NCI-H1105 (cell line): ENCODE measurements around the gene PLEKHA7.
A peak's percentile ranks its signal among the peaks of the same experiment; 100 is the strongest.
"Not testable (repeated sequence)": the region's sequence is repeated elsewhere in the genome, so short reads cannot be mapped to it uniquely, and the experiment has no call there.

Experiments used
- DNase-seq: peaks from one replicate; lab custom pipeline; 2025; lab: John Stamatoyannopoulos, UW

The PLEKHA7 gene

DNA sequence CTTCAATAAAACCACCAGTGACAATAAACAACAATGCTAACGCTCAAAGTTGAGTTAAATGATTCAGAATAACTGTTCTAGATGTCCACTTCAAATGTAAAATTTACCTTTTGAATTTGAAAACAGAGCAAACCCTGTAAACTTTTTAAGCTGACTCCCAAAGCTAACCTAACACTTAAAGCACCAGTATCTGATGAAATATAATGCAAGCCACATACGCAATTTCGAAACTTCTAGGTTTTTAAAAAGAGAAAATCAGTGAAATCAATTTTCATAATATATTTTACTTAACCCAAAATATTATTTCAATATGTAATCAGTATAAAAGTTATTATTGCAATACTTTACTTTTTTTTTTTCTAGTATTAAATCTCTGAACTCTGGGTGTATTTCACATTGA is 71.3 kb downstream of the PLEKHA7 start:
- DNase-seq = no peak

DNA sequence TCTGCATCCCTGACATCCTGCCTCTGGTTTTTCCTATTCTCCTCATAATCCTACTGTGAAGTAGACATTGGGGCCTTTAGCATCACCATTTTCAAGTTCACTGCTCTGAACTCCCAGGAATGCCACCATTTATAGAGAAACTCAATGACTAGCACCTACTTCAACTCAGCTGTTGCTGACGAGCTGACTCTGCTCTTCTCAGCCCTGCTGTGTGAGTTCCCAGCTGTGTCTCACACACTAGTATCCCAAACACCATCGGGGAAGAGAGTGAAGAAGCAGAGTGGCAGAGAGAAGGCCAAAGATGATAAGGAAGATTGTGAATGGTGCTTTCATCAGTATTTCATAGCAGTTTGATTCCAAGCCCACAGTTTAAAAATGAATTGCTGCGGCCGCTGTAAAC is 71.9 kb downstream of the PLEKHA7 start:
- no peak for DNase-seq

DNA sequence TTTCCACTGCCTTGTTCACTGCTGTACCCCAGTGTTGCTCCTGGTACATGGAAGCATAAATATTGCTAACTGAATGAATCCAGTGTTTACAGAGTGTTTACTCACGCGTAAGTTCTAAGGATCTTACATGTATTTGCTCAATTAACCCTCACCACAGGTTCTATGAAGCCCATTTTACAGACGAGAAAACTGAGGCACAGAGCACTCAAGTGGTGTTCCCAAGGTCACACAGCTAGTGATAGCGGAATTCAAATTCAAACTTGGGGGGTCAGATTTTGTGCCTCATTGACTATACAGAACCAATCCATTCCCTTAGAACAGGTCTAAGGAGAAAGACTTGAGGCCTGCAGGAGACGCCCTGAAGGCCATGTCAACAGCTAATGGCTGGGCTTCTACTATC is 72.3 kb downstream of the PLEKHA7 start:
- no peak for DNase-seq

DNA sequence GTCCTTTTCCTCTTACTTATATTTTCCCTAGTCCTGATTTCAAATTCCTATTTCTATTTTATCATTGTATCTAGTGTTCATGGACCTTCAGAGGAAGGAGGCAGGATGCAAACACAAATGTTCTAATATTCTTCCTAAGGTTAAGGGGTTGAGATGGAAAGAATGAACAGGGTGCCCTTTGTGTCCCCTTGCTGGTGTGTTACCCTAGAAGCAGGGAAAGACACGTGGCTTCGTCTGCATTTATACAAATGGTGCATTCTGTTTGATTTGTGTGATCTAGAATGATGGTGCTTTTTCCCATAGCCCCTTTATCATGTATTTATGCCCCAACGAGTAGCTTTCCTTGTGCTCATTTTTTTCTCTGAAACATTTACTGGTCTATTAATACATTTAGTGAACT is 76.2 kb downstream of the PLEKHA7 start:
- DNase-seq = no peak

DNA sequence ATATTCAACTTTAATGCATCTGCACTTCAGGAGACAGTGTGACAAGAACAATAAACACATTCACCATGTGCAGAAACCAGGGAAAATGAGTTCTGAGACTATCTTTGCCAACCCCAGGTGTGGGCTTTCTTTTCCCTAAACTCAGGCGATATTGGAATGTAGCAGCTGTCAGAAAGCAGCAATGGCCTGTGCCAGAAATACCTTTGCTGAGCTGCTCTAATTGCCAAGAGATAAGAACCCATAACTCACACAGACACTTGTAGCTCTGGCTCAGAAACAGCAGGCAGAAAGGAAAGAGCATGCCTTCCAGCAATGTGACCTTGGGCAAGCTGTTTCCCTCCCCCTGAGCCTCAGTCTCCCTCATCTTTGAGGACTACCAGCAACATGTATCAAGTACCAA is 77.6 kb downstream of the PLEKHA7 start:
- DNase-seq = no peak

DNA sequence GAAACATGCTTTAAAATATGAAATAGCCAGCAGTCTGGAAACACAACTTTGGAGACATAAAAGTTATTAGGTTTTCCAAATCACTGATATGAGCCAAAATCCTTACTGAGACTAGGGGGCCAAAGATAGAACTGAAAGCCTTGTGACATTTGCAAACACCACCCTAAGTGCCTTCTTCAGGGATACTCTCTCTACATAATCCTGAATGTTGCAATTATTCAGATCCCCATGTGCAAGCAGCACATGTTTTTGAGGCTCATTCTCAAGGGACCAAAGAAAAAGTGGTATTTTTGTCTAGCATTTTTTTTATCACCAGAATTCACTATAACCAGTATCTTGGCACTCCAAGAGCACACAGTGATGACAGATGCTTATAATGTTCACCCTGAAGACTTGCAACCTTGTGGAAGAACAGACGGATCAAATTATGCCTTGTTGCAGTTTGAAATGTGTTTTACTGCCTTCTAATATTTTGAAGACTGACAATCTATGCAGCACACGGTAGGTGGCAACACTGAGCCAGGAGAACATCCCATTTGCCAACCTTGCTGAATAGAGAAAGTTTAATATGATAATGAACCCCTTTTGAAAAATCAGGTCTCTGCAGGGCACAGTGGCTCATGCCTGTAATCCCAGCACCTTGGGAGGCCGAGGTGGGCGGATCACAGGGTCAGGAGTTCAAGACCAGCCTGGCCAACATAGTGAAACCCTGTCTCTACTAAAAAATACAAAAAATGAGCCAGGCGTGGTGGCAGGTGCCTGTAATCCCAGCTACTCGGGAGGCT is 78.5 kb downstream of the PLEKHA7 start:
- peak; percentile 29 for DNase-seq

DNA sequence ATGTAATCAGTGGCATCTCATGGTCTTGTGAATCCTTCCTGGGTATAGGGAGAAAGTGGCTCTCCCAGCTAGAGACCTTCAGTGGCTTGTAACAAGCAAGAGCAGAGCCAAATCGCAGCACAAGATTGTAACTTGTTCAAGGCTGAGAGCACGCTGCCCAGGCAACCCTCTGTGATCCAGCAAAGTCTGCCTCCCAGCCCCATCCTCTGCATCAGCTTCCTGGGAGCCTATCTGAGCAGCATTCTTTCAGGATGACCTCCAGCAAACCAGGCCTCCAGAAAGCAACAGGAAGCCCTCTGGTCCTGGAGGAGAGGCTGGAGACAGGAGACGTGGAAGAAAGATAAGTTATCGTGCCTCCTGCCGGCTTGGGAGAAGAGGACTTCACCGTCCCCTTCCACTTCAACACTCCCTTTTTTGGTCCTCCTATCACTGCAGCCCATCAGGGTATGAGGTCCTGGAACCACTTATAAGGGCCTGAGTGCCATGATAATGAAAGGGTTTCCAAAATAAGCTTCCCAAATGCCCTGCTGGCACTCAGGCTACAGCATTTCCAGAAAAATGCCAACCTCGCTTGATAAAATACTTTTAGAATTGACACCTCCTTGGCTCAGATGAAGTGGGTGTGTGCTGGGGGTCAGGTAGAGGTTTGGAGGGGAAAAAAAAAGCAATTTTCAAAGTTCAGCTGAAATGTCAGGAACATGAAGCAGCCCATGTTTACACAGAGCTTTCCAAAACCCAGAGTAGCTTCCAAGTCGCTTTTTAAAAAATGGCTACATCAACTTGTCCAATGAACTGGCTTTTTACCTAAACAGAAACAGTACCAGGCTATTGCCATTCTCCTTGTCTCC is 80.2 kb downstream of the PLEKHA7 start:
- no peak for DNase-seq

DNA sequence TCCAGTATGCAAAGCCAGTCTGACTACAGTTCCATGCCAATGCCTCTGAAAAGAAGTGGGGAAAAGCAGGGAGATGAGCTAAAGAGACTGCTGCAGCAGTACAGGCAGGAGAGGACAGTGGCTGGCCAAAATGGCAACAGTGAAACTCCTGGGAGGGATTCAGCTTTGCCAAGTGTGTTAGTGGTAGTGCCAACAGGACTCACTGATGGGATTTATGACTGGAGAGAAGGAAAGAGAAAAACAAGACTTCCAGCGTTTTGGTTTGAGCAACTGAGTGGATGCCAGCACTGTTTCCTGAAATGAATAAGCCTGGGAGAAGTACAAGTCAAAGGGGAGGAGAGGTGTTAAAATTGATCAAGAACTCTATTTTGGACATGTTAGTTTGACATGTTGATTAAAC is 80.9 kb downstream of the PLEKHA7 start:
- DNase-seq = no peak

DNA sequence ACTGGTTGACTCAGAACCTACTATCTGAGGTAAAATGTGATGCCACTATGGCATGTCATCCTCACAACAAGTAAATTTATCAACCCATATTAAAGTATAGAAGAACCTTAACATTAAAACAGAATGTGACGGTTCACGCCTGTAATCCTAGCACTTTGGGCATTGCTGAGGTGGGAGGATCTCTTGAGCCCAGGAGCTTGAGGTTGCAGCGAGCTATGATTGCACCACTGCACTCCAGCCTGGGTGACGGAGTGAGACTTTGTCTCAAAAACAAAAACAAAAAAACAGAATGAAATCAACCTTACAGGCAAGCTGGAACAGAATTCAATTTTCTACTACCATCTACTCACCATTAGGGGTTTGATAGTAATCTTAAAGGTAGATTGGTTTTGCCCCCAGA is 86.2 kb downstream of the PLEKHA7 start:
- no peak for DNase-seq

DNA sequence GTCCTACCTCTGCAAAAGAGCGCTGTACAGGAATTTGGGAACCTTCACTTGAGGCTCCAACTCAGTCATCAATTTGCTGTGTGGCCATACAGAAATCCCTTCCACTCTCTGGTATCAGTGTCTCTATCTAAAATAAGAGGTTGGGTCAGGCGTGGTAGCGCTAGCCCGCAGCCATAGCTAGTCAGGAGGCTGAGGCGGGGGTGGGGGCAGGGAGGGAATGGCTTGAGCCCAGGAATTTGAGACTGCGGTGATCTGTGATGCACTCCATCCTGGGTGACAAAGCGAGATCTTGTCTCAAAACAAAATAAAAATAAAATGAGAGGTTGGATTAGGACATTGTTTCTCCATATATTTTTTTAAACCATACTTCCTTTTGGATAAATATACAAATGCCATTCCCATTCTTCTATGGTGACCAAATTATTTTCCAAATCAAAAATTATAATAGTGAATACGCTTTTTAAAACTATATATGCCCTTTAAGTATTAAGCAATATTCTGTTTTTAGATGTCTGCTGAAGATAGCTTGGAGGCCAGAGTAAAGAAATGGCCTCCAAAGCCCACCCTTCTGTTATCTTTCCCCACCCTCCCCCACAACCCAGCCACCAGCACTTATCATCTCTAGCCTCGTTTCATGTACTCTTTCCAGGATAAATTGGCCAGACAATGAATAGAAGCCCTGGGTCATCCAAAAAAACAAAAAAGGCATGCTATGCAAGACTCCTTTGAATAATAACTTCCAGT is 87.2 kb downstream of the PLEKHA7 start:
- no peak for DNase-seq

DNA sequence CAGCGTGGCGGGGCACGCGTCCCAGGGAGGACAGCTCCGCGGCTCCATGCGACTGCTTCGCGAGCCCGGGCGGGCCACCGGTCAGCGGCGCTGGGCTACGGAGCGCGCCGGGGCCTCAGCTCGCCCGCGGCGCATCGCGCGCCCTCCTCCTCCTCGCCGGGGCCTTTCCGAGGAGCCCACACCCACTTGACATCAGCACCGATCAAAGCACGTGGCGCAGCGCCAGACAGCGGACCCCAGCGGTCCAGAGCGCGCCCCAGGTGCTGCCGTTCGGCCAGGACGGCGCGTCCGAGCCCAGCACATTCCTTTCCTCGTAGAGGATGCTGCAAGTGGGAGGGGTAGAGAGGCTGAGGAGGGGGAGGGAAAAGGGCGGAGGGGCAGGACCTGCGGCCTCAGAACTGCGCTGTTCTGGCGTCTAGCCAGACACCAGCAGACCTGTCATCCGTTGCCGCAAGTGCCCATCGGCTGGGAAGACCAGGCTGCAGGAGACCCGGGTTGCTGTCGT is 88.6 kb downstream of the PLEKHA7 start:
- peak; percentile 58 for DNase-seq

DNA sequence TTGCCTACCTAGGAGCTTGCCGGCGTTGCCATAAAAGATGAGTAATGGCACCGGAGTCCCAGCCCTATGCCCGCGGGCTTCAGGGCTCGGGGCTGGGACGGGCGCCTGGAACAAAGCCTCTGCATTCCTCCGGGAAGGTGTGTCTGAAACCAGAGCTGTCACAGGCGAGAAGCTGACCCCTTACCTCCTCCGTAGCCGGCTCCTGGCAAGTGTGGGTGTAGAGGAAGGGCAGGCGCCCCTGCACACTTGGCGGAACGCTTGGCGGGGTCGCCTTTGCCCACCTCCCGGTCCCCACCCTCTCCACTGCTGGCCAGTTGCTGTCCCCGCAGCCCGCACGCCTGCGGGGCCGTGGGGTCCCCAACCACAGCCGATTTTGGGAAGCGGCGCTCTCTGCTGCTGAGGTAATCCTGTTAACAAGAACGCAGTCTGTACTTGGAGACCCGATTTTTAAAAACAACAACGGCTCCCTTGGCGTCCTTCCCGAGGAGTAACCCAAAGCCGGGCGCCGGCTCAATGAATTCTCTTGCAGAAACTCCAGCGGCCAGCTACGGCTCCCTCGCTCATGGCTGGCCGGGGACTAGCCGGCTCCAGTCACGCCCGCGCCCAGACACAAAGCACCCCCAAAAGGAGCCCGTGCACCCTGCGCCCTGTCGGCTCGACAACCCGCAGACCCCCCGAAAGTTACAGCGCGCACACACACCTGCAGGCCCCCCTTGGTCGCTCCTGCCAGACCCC is 89.2 kb downstream of the PLEKHA7 start:
- peak; percentile 6 for DNase-seq

DNA sequence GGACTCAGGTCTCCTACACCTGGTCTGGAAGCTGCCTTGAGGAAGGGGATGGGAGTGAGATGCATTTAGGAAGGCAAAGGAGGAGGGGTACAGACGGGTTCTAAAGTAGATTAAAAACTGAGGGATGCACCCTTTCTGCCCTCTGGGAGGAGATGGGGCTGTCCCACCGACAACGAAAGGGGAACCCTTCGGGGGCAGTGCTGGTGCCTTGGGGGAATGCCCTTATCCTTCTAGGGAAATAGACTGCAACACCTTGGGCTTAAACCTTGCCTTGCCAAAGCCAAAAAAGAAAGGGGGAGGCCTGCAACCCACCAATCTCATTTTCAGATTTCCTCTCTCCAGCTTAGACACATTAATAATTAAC is 89.8 kb downstream of the PLEKHA7 start:
- no peak for DNase-seq

DNA sequence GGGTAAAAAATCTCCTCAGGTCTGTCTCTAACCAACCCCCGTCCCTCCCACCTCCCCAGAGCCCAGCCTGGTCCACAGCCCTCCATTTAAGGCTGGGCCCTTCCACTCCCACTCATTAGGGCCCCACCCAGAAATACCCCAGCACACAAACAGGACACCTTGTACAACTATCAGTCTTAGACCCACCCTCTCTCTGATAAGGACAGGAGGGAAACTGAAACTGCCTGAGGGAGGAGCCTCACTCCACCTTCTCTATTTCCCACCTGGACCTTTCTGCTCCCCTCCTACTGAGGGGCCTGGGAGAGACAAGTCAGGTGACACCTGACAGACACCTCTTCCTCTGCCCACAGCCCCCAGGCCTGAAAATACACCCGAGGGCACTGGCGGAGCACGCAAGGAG is 90.2 kb downstream of the PLEKHA7 start:
- no peak for DNase-seq

DNA sequence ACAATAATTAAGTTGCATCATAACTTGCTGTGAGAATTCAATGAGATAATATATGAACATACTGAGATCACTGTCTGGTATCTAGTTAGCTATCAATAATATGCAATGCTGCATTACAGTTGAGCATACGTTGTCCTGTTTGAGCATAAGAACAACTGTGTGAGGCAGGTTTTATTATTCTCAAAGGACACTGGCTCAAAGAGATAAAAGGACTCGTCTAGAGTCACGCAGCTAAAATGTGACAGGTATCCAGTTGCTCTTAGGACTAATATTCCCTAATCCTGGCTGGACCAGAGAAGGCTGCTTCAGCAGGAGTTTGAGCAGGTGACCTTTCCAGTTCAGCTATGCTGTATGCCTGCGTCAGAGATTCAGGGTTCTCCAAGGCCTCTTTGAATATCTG is 92.5 kb downstream of the PLEKHA7 start:
- DNase-seq = no peak

DNA sequence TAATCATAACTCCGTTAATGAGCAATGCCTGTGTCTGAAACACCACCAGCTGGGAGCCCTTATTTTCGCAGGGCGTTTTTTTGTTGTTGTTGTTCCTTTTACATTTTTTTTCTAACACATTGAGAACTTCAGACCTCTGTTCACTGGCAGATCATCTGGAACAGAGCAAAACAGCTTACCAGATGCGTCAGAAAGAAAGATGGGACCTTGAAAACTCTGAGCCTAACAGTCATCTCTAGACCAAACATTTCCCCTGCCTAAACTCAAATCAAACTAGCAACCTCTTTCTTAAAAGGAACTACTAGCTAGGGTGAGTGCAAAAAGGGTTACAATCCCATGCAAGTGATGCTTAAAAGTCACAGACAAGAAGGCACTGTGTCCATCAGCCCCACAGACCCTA is 93.2 kb downstream of the PLEKHA7 start:
- DNase-seq = no peak

DNA sequence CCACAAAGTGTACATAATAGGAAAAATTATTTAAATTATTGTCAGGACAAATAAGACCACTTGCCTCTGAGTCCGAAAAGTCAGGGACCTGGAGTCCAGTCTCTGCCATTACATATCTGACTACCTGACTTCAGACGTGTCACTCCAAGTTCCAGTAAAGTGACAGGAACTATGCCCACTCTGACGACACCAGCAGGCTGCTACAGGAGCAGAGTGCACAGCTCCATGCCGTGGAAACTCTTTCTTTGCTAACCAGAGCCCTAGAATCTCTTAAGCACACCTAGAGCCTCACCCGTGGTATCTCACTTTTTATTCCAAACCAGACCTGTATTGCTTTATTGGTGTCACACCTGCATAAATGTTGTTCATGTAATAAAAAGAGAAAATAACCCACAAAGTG is 93.7 kb downstream of the PLEKHA7 start:
- no peak for DNase-seq

DNA sequence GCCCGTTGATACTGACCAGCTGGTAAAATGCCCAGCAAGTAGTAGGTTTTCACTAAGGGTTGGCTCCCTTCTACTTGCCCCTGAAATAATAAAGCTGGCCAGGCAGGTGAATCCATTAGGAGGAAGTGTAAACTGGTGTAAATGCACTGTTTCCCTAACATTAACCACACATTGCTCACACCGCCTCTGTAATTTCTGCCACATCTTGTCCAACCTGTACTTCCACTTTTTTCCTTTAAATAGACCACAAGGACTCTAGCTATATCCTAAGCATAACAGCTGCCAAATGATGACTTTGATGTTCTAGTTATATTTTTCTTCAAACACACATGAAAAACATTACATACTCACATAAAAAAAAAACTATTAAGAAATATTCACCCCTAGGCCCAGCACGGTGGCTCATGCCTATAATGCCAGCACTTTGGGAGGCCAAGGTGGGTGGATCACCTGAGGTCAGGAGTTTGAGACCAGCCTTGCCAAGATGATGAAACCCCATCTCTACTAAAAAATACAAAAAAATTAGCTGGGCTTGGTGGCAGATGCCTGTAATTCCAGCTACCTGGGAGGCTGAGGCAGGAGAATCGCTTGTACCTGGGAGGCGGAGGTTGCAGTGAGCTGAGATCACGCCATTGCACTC is 95.6 kb downstream of the PLEKHA7 start:
- not testable (repeated sequence) for DNase-seq

DNA sequence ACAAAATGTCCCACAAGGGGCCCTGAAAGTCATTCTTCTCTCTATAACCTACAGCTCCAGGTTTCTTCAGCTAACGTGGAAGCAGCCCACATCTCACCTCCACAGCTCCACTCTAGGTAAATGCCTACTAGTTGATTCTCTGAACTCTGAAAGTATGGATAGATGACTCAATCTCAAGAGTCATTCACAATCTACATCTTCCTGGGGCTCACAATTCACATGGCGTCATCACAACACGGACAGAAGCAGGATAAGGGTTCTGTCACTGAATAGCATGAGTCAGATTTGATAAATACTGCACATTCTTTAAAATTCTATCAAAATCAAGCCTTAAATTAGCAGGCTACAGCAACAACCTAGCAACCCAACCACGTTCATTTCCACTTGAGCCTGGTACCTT is 96.3 kb downstream of the PLEKHA7 start:
- no peak for DNase-seq

DNA sequence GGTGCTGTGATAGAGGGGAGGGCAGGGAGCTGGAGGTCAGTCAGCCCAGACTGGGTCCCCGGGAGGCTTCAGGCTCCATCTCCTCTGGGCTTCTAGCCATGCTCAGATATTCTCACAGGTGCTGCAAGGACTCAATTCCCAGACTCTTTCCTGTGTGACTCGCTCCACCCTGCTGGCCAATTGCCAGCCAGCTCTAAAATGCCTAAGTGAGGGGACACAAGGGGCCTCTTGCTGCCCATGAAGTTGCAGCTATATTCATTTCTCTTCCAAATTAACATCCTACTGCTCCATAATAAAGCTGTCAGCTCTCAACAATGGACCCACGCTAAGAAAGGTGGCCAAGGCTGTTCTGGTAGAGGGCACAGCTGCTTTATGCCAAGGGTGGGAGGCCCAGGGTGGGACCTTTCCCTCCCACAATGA is 101.5 kb downstream of the PLEKHA7 start:
- DNase-seq = peak; percentile 62

DNA sequence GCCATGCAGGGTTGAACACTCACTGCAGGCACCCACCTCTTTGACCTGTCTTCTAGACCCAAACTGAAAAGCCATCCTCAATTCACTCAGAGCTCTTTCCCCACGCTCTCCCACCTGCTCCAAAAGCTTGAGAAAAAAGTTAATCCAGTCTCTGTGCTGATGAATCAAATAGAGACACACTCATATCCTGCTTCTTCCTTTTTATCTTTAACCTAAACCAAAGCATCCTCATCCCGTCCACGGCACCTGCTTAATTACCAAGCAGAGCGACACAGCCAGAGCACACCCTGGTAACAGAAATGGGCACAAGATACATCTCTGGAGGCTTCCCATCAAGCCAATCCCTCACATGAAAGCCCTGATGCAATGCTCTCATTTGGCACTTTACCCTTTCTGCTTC is 102.6 kb downstream of the PLEKHA7 start:
- DNase-seq = no peak
